ENCODE results near the gene PHC2. TPM values are rescaled to one million over a fixed set of nuclear protein-coding genes. Genes with fewer than 3 reads are reported as not detected.
A peak's percentile ranks its signal among the peaks of the same experiment; 100 is the strongest.

Gene PHC2
- total and polyA plus RNA-seq, 9 of the 15 experiments (the other 6 are each of a cell fraction or from before 2014, with no cell fraction given), result 3.1 to 67.6 (median 34.6) TPM

DNA sequence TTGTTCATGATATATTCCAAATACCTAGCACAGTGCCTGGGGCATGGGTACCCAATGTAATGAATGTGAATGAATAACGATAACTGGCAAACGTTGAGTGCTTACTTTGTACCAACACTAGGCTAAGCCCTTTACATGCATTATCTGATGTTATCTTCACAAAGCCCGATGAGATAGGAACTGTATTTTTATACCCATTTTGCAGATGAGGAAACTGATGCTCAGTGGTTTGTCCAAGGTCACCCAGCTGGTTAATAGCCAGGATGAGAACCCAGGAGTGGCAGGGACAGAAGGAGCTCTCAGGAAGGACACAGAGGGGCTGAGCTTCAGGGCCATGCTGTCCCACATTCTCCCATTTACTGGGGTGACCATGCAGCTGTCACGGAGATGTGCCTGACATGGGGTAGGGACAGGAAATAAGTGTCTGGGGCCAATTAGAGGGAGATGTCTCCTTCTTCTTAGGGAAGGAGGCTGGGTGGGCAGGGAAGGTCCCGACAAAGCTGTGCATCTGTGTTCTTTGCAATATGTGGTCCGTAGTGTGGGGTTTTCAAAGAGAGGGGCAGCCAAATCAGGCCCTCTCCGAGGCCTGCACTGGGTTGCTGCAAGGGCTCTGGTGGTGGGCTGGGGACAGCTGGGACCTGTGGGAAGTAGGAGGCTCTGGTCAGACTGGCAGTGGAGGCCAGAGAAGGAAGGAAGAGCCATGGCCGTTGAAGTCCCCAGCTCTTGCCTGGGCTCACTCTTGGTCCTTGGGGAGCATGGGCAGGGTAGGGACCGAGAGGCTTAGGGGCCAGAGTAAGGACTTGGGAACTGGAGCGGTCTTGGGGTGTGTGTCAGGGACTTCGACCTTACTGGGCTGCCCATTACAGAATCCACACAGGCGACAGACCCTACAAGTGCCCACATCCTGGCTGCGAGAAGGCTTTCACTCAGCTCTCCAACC lies 136.6 kb downstream of the PHC2 start:
- Histone ChIP-seq H3K27ac (ENCODE audit: extremely low read depth, low read depth, low read length) (no peak overlapping the region), H3K9me1 (ENCODE audit: control insufficient read depth, insufficient read depth, low read length) (no peaks in the 10 kb centered on the region), H3K79me2 (ENCODE audit: control insufficient read depth, insufficient read depth, low read length) (no peaks in the 10 kb centered on the region), H3K4me3 (no peak overlapping the region), H3K36me3 (ENCODE audit: control insufficient read depth, insufficient read depth, low read length) (no peaks in the 10 kb centered on the region), H3K9ac (ENCODE audit: insufficient read depth in 1 of 2, low read depth in 2 of 2, low read length in 2 of 2) (0 out of 4 replicates have a peak overlapping the region, but pooled peaks of 1 of the 2 experiments have one; percentile 30), H4K20me1 (replicated peaks; ENCODE audit: control insufficient read depth, insufficient read depth, low read length) (peaks cover 4% of the 10 kb centered on the region; the same call in 1 of the 2 replicates), H3K4me1 (replicated peaks in 1 of 2; ENCODE audit: control insufficient read depth in 2 of 2, insufficient read depth in 2 of 2, low read length in 2 of 2) (peaks cover 0 to 6% of the 10 kb centered on the region in 2 experiments; a peak in 1 of 5 replicates), H2AFZ (ENCODE audit: low read depth, low read length) (no peak overlapping the region), H3K27me3 (ENCODE audit: control insufficient read depth in 2 of 2, insufficient read depth in 2 of 2, low read length in 2 of 2) (peaks cover 5 to 28% of the 10 kb centered on the region in 2 experiments), H3K4me2 (ENCODE audit: insufficient read depth, low read length) (no peak overlapping the region), H3K9me3 (replicated peaks; ENCODE audit: control insufficient read depth, insufficient read depth, low read depth, low read length) (no peaks in the 10 kb centered on the region)
- FAIRE-seq, result no peak
- ATAC-seq, result no peak
- TF ChIP-seq ELF2 (CRISPR knock-in tag; IDR thresholded peaks at IDR 0.05) (no peak), LCOR (CRISPR knock-in tag; IDR thresholded peaks at IDR 0.05) (no peak), BCOR (IDR thresholded peaks at IDR 0.05) (peak; percentile 66), MCM3 (IDR thresholded peaks at IDR 0.05) (no peak), ESRRA (IDR thresholded peaks at IDR 0.05; ENCODE audit: borderline replicate concordance, low read depth) (peak; percentile 87), ADNP (tag; IDR thresholded peaks at IDR 0.05) (0 out of 2 replicates have a peak, but pooled peaks have one; percentile 41), ZNF644 (tag; IDR thresholded peaks at IDR 0.05; ENCODE audit: low read depth) (no peak), RUNX1 (IDR thresholded peaks at IDR 0.05; ENCODE audit: low read depth) (no peak), KDM1A (IDR thresholded peaks at IDR 0.05) (0 out of 4 replicates have a peak, but pooled peaks of 1 of the 2 experiments have one; percentile 26), RBM25 (IDR thresholded peaks at IDR 0.05; ENCODE audit: low read depth, low read length, severe bottlenecking) (peak; percentile 81), BACH1 (tag; IDR thresholded peaks at IDR 0.05) (no peak)
- TF ChIP-seq, protein P1, sequence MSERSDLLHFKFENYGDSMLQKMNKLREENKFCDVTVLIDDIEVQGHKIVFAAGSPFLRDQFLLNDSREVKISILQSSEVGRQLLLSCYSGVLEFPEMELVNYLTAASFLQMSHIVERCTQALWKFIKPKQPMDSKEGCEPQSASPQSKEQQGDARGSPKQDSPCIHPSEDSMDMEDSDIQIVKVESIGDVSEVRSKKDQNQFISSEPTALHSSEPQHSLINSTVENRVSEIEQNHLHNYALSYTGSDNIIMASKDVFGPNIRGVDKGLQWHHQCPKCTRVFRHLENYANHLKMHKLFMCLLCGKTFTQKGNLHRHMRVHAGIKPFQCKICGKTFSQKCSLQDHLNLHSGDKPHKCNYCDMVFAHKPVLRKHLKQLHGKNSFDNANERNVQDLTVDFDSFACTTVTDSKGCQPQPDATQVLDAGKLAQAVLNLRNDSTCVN (CRISPR knock-in tag; IDR thresholded peaks at IDR 0.05), result no peak
- CTCF ChIA-PET (ENCODE audit: low intra/inter-chr PET ratio), result interaction anchor here (1.8 to 4.1 kb wide), 3 partner anchors 71 to 176 kb away, joined by 7 to 59 read pairs (median 15); no protein-coding TSS in a partner anchor
- POLR2A ChIA-PET, result interaction anchor here (0.5 kb wide), 1 partner anchor 1363 kb away, joined by 3 read pairs; no protein-coding TSS in a partner anchor
- BruUV-seq (replicated peaks), result no TSS peak
- in situ Hi-C loops (cut with MboI), result loop anchor here (5.0 to 10.0 kb wide), 3 partner anchors 73 to 318 kb away; no protein-coding TSS in a partner anchor
- WGBS (ENCODE audit: insufficient coverage, low coverage, missing lambda C conversion rate), result 8% methylated on average over 13 of the region's 13 CpGs
- no peak for DNase-seq (ENCODE audit: extremely low read depth in 1 of 4, low spot score in 3 of 4)
- intact Hi-C loops (cut with micrococcal nuclease), result loop anchor here (1.0 to 10.0 kb wide), 5 partner anchors 73 to 318 kb away; no protein-coding TSS in a partner anchor

Measured in K562 (cell line).